Stimulated activated CD4-positive, alpha-beta T cell treated with anti-CD3 and anti-CD28 coated beads, Interleukin-15, amount 100 ng/mL, for 48 hours (primary cell): Measurements from ENCODE around the gene PDSS1.
A peak's percentile ranks its signal among the peaks of the same experiment; 100 is the strongest.
"Not testable (repeated sequence)": the region's sequence is repeated elsewhere in the genome, so short reads cannot be mapped to it uniquely, and the experiment has no call there.

ENCODE experiments used
- DNase-seq, 2 donors: peaks; one replicate each; pipeline ENCODE4 v3.0.0-alpha.2; 2020; ENCODE audit warnings: low read depth in 2 of 2

PDSS1 gene

GRCh38 chr10:26739071-26739631 is 41.6 kb downstream of the PDSS1 start:
- peak; percentile 18 to 22 for DNase-seq

DNA sequence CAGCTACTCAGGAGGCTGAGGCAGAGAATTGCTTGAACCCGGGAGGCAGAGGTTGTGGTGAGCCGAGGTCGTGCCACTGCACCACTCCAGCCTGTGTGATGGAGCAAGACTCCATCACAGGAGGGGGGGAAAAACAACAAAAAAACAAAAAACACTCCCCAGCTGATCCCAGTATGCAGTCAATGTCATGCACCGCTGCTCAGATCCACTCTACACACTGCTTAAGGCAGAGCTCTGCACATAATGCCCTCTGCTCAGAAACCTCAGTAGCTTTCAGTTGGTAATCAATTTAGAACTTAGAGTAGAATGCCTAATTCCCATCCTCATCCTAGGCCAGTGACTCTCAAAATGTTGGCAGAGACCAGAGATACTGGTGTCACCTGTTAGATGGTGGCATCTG is 43.9 kb downstream of the PDSS1 start:
- no peak for DNase-seq

GRCh38 chr10:26743091-26743490 is 45.6 kb downstream of the PDSS1 start:
- DNase-seq, result no peak

- DNase-seq, result no peak
These were observed 46.3 kb downstream of the PDSS1 start for GRCh38 chr10:26743841-26744240.

DNA sequence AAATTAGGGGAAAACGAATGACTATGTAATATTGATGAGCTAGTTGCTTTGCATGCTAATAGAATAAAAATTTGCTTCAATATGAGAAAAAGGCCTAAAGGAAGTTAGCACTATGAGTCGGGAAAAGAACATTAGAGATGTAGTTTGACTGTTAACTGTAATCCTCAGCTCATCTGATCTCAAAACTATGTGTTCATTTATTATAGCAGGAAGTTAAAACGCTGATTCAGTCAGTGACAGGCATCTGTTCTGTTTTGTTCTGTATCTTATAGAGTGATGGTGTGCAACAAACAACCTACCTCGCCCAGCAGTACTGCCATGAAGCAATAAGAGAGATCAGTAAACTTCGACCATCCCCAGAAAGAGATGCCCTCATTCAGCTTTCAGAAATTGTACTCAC is 48.6 kb downstream of the PDSS1 start:
- no peak for DNase-seq

DNA sequence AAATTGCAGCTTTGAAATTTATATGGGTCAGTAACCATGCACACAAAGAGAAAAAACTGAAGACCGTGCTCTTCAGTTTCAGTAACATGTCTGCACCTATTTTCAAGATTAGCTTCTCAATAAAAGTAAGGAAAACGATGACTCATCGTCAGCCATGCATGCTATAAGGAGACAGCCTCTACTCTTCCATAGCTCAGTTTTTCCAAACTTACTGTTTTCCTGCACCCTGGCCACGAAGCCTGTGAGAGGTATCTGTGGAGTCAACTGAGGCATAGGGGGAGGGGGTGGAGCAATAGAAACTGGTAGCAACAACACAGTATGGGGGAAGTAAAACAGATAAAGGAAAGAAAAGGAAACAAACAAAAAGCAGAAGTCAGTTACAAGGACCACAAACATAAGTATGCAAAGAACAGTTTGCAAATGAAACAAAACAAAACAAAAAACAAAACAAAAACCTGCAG is 58.0 kb downstream of the PDSS1 start:
- no peak for DNase-seq

DNA sequence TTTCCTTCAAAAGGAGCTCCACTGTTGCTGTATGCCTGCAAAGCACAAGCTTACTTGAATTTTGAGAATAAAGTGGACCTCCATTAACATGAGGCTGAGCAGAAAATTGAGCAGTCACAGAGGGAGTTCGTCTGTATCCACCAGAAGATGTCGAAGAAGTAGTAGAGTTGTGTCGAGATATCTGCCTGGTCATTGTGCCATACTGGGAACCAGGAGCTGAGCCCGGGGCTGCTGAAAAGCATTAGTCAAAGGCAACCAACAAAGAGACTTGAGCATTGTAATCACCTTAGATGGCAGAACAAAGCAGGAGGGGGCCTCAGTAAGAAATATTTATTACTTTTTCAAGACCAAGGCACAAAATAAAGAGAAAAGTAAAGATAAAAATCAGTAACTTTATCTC is 61.5 kb downstream of the PDSS1 start:
- DNase-seq, result no peak

DNA sequence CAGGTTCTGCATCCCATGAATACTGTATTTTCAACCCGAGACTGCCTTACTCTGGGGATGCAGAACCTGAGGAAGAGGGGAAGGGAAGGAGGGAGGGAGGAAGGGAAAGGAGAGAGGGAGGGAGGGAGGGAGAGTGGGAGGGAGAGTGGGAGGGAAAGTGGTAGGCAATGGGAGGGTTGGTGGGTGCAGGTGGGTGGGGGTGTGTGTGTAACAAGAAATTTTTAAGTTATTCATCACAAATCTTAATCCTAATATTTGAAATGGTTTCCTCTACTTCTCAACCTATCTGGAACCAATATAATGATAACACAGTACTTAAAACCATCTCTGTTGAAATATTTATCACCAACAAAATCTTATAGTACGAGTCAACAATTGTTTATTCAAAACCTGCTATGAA is 68.0 kb downstream of the PDSS1 start:
- DNase-seq, result no peak

- no peak for DNase-seq
These were observed 72.6 kb downstream of the PDSS1 start for GRCh38 chr10:26770069-26770468.

GRCh38 chr10:26773633-26774032 is 76.1 kb downstream of the PDSS1 start:
- no peak for DNase-seq

- DNase-seq, result no peak
These were observed 78.8 kb downstream of the PDSS1 start for GRCh38 chr10:26776258-26776657.

DNA sequence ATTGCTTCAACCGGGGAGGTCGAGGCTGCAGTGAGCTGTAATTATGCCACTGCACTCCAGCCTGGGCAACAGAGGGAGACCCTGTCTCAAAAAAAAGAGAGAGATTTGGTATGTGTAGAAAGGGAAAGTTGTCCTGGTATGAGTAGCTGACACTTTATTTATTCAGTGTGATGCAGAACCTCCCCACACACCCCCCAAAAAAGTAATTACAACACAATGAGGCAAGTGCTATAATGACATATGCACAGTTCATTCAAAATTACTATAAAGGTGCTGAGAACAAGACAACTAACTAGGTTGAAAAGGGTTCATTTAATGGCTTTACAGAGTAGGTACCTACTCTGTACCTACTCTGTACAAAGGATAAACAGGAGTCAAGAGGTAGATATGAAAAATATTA is 80.2 kb downstream of the PDSS1 start:
- no peak for DNase-seq

DNA sequence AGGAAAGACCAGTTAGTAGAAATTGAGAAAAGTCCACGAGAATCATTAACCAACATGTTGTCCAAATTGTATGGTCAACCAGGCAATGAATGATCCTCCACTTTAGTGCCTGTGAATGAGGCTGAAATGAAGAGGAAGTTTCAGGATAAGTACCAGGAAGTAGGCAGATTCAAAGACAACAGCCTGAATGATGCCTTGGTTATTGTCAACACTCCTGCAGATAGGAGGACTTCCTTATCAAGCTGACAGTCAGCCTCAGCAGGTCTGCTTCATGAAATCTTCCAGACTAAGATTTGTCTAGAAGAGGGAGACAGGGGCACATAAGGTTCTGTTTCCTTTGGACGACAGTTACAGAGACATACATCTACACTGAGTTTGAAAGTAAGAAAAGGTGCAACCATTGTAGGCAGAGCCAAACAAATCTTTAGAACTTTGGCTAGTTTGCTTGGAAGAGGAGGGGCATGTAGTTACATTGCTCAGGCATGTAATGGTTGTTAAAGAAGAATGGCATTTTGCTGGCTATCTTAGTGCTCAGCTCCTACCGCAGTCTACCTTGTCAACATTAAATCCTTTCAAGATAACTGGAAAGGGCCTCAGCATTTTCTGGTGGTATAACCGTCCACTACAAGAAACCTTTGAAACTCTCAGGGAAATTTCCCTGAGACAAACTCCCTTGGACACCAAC is 81.8 kb downstream of the PDSS1 start:
- DNase-seq, result no peak

GRCh38 chr10:26780106-26780792 is 82.7 kb downstream of the PDSS1 start:
- DNase-seq, result no peak

DNA sequence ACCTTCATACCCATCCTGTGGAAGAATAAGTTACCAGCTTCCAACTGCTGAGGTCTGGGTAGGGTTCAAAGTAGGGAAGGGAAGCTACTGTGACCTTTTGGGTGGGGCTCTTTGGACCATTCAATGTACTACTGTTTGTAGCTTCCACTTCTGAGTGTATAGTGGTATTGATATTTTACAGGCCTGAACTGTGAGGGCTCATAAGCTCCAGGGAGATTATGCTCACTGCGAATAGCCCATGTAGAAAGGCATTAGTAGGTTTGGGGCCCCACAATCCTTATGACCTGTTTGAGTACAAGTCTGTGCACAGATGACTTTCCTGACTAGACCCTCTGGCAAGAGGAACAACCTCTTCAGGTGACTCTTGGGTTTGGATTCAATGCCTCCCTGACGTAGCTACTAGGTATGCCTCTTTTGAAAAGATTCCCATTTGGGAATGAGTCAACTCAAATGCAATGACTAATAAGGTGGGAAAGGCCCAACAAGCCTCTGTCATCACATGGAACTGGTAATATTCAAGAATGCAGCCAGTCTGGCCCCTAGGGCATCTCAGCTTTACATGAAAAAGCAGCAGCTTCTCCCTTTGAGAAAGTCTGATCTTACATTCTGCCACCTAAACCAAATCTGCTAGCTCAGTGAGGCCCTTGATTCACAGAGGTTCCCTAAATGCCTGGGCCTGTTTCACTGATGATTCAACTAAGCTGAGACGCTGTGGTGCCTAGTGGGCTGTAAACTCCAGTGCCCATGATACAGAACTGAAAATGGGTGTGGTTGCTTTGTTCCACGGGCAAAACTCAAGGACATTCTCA is 83.5 kb downstream of the PDSS1 start:
- DNase-seq, result peak in 1 of 2 donors; percentile 13

GRCh38 chr10:26781797-26782196 is 84.3 kb downstream of the PDSS1 start:
- peak in 1 of 2 donors; percentile 19 for DNase-seq

DNA sequence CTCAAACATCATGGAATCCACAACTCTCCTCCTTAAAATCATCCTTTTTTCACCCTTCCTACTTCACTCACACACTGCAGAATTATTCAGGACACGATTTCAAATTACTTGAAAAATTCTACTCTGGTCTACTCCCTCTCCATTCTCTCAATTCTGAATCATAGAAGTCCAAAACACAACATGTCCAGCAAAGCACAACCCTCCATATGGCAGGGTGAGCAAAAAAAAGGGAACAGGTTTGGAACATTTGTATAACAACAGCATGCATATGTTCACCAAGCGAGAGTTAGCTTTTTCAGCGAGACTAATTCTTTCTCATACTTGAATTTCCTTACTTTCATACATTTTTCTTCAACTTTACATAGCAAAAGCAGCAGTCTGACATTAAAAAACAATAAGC is 89.9 kb downstream of the PDSS1 start:
- no peak for DNase-seq

GRCh38 chr10:26789779-26790178 is 92.3 kb downstream of the PDSS1 start:
- DNase-seq, result not testable (repeated sequence)

DNA sequence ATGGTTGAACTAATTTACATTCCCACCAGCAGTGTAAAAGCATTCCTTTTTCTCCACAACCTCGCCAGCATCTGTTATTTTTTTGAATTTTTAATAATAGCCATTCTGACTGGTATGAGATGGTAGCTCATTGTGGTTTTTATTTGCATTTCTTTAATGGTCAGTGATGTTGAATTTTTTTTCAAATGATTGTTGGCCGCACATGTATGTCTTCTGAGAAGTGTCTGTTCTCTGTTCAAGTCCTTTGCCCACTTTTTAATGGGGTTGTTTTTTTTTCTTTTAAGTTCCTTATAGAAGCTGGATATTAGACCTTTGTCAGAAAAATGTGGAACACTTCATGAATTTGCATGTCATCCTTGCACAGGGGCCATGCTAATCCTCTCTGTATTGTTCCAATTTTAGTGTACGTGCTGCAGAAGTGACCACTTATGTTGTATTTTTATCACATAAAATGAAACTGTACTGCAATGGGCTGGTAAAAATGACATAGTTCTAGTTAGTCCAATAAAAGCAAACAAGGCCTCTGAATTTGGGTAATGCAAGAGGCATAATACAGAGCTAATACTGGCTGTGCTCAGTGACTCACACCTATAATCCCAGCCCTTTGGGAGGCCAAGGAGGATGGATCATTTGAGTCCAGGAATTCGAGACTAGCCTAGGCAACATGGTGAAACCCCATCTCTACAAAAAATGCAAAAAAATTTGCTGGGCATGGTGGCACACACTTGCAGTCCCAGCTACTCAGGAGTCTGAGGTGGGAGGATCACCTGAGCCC is 92.9 kb downstream of the PDSS1 start:
- DNase-seq, result no peak

DNA sequence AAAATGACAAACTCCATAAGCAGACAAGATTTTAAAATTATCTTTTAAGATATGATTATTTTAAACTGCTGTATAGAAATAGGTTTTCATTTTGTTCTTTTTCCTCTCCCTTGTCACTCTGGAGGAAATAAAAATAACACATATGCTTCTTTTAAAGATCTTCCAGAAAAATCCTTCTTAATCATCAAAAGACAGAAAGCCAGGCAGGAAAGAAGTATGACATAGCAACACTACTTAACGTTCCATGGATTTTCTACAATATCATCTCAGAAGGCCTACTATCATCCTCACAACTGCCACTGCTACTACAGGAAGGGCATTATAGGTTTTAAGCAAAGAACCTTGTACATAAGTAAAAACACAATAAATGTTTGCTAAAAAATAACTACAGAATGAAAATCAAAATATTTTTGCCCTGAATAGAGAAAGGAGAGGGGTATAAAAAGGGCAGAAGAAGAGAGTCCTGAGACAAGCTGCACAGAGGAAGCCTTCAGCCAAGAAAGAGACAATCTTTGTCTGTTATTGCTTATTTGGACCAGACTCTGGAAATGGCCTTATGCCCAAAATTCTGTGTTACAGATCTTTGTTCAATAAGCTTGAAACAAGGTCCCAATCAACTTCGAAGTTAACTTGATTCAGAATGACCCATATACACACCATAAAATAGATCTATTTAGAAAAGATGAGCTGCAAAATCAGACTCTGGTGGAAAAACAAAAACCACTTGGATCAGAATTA is 95.4 kb downstream of the PDSS1 start:
- DNase-seq, result no peak
